Heart left ventricle (tissue), 13 donors: ENCODE results near the gene PHB1.

Experiments used
- POLR2A ChIP-seq, 2 donors: fragments of 450-650 bp; IDR thresholded peaks; one replicate each; pipeline ENCODE4 v1.6.1; 2017; ENCODE audit warnings: antibody characterized with exemption in 2 of 2, mild to moderate bottlenecking in 2 of 2, moderate library complexity in 2 of 2
- TF ChIP-seq, protein P1 (sequence below), 12 donors: fragments of 200-600 bp; sonication (generic) in 4 of 12; IDR thresholded peaks; one replicate each; pipeline versions ENCODE4 v1.5.0 to v1.8.0; 2018 to 2022; ENCODE audit warnings: antibody characterized with exemption in 12 of 12, mild to moderate bottlenecking in 5 of 12
- donor health status: ischemic (EF 13 %, LVEDD 7.1; RV severe dilation, severe dysfunction).
- donor health status: DM: no; HTN: yes; CAD: no.
- donor health status: DM: no; HTN: no; CAD: no.
- donor health status: ischemic (EF 25% LVEDD 6.9; RV normal size, moderate dysfunction).
- donor health status: ischemic (EF 25% LVEDD 5.7; RV mildly dilated, moderate dysfunction).
- donor health status: ischemic (EF 35%, LVEDD 5.7; RV mildly dilated, moderate dysfunction).
- donor health status: nonischemic (EF 11% LVEDD 7.7; RV severe dilation, severe dysfunction).
- donor health status: DM: yes; HTN: yes; CAD: no.
- donor health status: PGD.
- donor health status: ischemic (EF 29% LVEDD 5.4; RV normal size, mild dysfunction).
- donor health status: nonischemic (EF 23%, LVEDD 6.1; RV moderate dilation, normal function).

DNA sequence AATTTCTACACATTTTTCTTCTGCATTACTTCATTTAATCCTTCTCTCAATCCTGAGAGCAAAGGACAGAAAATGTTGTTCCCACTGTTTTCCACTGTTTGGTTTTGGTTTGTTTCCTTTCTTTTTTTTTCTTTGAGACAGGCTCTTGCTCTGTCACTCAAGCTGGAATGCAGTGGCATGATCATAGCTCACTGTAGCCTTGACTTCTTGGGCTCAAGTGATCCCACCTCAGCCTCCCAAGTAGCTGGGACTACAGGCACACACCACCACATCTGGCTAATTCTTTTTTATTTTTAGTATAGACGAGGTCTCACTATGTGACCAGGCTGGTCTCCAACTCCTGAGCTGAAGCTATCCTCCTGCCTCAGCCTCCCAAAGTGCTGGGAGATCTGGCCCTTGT lies 45.6 kb downstream of the PHB1 start:
- TF ChIP-seq, protein P1, sequence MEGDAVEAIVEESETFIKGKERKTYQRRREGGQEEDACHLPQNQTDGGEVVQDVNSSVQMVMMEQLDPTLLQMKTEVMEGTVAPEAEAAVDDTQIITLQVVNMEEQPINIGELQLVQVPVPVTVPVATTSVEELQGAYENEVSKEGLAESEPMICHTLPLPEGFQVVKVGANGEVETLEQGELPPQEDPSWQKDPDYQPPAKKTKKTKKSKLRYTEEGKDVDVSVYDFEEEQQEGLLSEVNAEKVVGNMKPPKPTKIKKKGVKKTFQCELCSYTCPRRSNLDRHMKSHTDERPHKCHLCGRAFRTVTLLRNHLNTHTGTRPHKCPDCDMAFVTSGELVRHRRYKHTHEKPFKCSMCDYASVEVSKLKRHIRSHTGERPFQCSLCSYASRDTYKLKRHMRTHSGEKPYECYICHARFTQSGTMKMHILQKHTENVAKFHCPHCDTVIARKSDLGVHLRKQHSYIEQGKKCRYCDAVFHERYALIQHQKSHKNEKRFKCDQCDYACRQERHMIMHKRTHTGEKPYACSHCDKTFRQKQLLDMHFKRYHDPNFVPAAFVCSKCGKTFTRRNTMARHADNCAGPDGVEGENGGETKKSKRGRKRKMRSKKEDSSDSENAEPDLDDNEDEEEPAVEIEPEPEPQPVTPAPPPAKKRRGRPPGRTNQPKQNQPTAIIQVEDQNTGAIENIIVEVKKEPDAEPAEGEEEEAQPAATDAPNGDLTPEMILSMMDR (IDR thresholded peaks at IDR 0.05), result no peak
- no peak for TF ChIP-seq POLR2A (IDR thresholded peaks at IDR 0.05)
